Transverse colon (tissue), 4 donors: ENCODE results near the gene KRTAP9-4.

Source experiments
- POLR2AphosphoS5 ChIP-seq, 3 donors: sonication (generic); formaldehyde crosslinking; IDR thresholded peaks; one replicate each; pipeline ENCODE4 v1.6.1; 2016; ENCODE audit warnings: antibody characterized with exemption in 3 of 3
- TF ChIP-seq, protein P1 (sequence below), 5 experiments: fragments of 200-600 bp in 3 of 5; fragments of 450-650 bp in 2 of 5; sonication (generic) in 3 of 5; IDR thresholded peaks; 1 replicate in 2 of 5; 2 replicates in 3 of 5; pipeline ENCODE4 v1.5.1; 2016 to 2017; ENCODE audit warnings: antibody characterized with exemption in 5 of 5, inconsistent platforms in 3 of 5, mild to moderate bottlenecking in 2 of 5, moderate library complexity in 1 of 5

DNA sequence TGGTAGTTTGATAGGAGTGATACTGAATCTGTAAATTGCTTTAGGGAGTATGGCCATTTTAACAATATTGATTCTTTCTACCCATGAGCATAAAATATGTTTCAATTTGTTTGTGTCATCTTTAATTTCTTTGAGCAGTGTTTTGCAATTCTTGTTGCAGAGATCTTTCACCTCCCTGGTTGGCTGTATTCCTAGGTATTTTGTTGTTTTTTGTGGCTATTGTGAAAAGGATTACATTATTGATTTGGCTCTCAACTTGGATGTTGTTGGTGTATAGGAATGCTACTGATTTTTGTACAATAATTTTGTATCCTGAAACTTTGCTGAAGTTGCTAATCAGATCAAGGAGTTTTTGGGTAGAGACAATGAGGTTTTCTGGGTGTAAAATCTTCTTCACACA is 8.9 kb downstream of the KRTAP9-4 start:
- no peak for TF ChIP-seq POLR2AphosphoS5 (IDR thresholded peaks at IDR 0.05)
- TF ChIP-seq, protein P1, sequence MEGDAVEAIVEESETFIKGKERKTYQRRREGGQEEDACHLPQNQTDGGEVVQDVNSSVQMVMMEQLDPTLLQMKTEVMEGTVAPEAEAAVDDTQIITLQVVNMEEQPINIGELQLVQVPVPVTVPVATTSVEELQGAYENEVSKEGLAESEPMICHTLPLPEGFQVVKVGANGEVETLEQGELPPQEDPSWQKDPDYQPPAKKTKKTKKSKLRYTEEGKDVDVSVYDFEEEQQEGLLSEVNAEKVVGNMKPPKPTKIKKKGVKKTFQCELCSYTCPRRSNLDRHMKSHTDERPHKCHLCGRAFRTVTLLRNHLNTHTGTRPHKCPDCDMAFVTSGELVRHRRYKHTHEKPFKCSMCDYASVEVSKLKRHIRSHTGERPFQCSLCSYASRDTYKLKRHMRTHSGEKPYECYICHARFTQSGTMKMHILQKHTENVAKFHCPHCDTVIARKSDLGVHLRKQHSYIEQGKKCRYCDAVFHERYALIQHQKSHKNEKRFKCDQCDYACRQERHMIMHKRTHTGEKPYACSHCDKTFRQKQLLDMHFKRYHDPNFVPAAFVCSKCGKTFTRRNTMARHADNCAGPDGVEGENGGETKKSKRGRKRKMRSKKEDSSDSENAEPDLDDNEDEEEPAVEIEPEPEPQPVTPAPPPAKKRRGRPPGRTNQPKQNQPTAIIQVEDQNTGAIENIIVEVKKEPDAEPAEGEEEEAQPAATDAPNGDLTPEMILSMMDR (IDR thresholded peaks at IDR 0.05): no peak
